Esophagus muscularis mucosa (tissue), 4 donors: ENCODE data around the gene HOGA1. TPM values are rescaled to one million over a fixed set of nuclear protein-coding genes. Genes with fewer than 3 reads are reported as not detected.

ENCODE experiments used
- DNase-seq: peaks from one replicate; pipeline ENCODE4 v3.0.0-alpha.2; 2017; ENCODE audit errors: extremely low spot score
- H3K27ac ChIP-seq, 4 donors: fragments of 200-600 bp; sonication (generic); replicated peaks in 1 of 4; 1 replicate in 3 of 4; 2 replicates in 1 of 4; pipeline ENCODE4 v1.5.1; 2016 to 2019; ENCODE audit warnings: mild to moderate bottlenecking in 1 of 4
- H3K27me3 ChIP-seq, 4 donors: fragments of 200-600 bp; sonication (generic); one replicate each; pipeline versions ENCODE4 v1.5.1 to v1.6.0; 2016 to 2019
- H3K36me3 ChIP-seq, 4 donors: fragments of 200-600 bp; sonication (generic); one replicate each; pipeline ENCODE4 v1.5.1; 2016 to 2019
- H3K4me1 ChIP-seq, 4 donors: fragments of 200-600 bp; sonication (generic); one replicate each; pipeline ENCODE4 v1.5.1; 2016 to 2019
- H3K4me3 ChIP-seq, 4 donors: fragments of 200-600 bp; sonication (generic); 1 replicate in 2 of 4; 2 replicates in 2 of 4; pipeline ENCODE4 v1.5.1; 2016 to 2019; ENCODE audit warnings: mild to moderate bottlenecking in 4 of 4, moderate library complexity in 1 of 4
- H3K9me3 ChIP-seq, 4 donors: fragments of 200-600 bp; sonication (generic); 1 replicate in 3 of 4; 2 replicates in 1 of 4; pipeline ENCODE4 v1.5.1; 2016 to 2019
- EP300 ChIP-seq: sonication (generic); formaldehyde crosslinking; IDR thresholded peaks from one replicate; pipeline ENCODE4 v1.6.1; 2017; ENCODE audit warnings: antibody characterized with exemption
- POLR2A ChIP-seq: fragments of 450-650 bp; IDR thresholded peaks from one replicate; pipeline ENCODE4 v1.6.1; 2017; ENCODE audit warnings: antibody characterized with exemption, moderate library complexity, mild to moderate bottlenecking, low read depth
- POLR2AphosphoS5 ChIP-seq, 2 donors: sonication (generic); formaldehyde crosslinking; IDR thresholded peaks; one replicate each; pipeline ENCODE4 v1.6.1; 2017; ENCODE audit warnings: antibody characterized with exemption in 2 of 2
- WGBS: methylation state at CpG from one replicate; pipeline ENCODE4 v1.1.5; 2018; 5-methylcytosine and 5-hydroxymethylcytosine counted together
- intact Hi-C: fragments of 100-400 bp; cut with DNase I; formaldehyde crosslinking; loops from one replicate; pipeline ENCODE4 v1.15.1; 2023
- total RNA-seq, 4 donors: library from RNA; depleted of rRNA; stranded (reverse); fragments of >200 nt; gene quantifications; one replicate each; pipeline versions ENCODE4 v1.1.0 to v1.2.1, GENCODE V29; 2016
- TF ChIP-seq, protein P1 (sequence below), 3 experiments: fragments of 200-600 bp in 2 of 3; fragments of 450-650 bp in 1 of 3; sonication (generic) in 2 of 3; IDR thresholded peaks; one replicate each; pipeline ENCODE4 v1.5.1; 2017 to 2019; ENCODE audit warnings: antibody characterized with exemption in 3 of 3, mild to moderate bottlenecking in 2 of 3, moderate library complexity in 1 of 3

Gene HOGA1
- total RNA-seq, 4 donors from 2014 or later = 0.45 to 1.5 (median 0.83) TPM

DNA sequence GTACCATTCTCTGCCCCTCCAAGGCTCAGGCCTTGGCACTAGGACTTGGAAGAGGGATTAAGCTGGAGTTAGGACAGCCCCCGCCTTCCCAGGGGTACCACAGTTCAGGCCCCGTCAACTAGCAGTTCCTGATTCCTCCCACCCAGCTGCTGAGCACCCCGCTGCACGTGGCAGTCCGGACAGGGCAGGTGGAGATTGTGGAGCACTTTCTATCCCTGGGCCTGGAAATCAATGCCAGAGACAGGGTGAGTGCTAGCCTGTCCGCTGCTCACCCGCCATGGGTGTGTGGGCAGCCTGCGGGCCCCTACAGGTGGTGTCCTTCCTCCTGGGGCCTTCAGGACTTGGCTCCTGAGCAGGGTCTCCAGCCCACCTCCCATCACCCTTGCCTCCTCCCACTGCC is 2.0 kb upstream of the HOGA1 start:
- H3K27me3 ChIP-seq = no peaks in the 10 kb centered on the region
- H3K36me3 ChIP-seq = peaks cover 0 to 19% (median 0%) of the 10 kb centered on the region in 4 donors
- H3K4me3 ChIP-seq = no peak overlapping the region
- TF ChIP-seq, protein P1, sequence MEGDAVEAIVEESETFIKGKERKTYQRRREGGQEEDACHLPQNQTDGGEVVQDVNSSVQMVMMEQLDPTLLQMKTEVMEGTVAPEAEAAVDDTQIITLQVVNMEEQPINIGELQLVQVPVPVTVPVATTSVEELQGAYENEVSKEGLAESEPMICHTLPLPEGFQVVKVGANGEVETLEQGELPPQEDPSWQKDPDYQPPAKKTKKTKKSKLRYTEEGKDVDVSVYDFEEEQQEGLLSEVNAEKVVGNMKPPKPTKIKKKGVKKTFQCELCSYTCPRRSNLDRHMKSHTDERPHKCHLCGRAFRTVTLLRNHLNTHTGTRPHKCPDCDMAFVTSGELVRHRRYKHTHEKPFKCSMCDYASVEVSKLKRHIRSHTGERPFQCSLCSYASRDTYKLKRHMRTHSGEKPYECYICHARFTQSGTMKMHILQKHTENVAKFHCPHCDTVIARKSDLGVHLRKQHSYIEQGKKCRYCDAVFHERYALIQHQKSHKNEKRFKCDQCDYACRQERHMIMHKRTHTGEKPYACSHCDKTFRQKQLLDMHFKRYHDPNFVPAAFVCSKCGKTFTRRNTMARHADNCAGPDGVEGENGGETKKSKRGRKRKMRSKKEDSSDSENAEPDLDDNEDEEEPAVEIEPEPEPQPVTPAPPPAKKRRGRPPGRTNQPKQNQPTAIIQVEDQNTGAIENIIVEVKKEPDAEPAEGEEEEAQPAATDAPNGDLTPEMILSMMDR (IDR thresholded peaks at IDR 0.05) = no peak
- TF ChIP-seq POLR2AphosphoS5 (IDR thresholded peaks at IDR 0.05) (no peak), EP300 (no peak), POLR2A (no peak)
- H3K4me1 ChIP-seq = peaks cover 4 to 10% (median 6%) of the 10 kb centered on the region in 4 donors
- WGBS = no CpG with 5 or more reads among the region's 8 CpGs
- intact Hi-C loops = no loop called here
- H3K27ac ChIP-seq = no peak overlapping the region
- no peaks in the 10 kb centered on the region for H3K9me3 ChIP-seq
- no peak for DNase-seq

- Histone ChIP-seq H3K4me1 (peaks cover 4 to 10% (median 6%) of the 10 kb centered on the region in 4 donors), H3K36me3 (peaks cover 0 to 15% (median 0%) of the 10 kb centered on the region in 4 donors), H3K4me3 (no peak overlapping the region), H3K27ac (no peak overlapping the region), H3K27me3 (no peaks in the 10 kb centered on the region), H3K9me3 (no peaks in the 10 kb centered on the region)
- 100% methylated on average over 3 of the region's 13 CpGs for WGBS
- DNase-seq = no peak
- TF ChIP-seq, protein P1 (IDR thresholded peaks at IDR 0.05) = no peak
- TF ChIP-seq EP300 (no peak), POLR2AphosphoS5 (IDR thresholded peaks at IDR 0.05) (no peak), POLR2A (no peak)
- intact Hi-C loops = no loop called here
Observed at GRCh38 chr10:97583476-97583875, 713 bp upstream of the HOGA1 start.

DNA sequence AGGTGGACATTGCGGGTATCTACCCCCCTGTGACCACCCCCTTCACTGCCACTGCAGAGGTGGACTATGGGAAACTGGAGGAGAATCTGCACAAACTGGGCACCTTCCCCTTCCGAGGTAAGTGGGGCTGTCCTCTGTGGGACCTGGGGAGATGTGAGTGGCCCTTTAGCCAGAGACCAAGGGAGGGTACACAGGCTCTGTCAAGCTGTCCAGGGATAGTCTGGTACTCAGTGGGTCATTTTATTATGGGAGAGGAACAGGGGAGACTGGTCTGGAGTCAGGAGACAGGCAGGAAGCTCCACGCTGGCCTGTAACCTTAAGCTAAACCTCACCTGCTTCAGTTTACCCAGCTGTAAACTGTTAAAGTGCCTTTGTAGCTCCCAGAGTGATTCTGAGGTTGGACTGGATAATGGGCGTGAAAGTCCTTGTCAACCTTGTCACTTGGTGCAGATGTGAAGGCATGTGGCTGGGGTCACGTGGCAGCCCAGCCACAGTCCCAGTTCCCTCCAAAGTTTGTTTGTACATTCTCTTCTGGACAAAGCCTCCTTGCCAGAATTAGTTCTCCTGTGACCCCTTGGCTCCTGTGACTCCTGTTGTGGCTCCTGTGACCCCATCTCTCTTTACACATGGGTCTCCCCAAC is 729 bp downstream of the HOGA1 start:
- intact Hi-C loops = no loop called here
- Histone ChIP-seq H3K9me3 (no peaks in the 10 kb centered on the region), H3K27ac (no peak overlapping the region), H3K36me3 (peaks cover 0 to 11% (median 0%) of the 10 kb centered on the region in 4 donors), H3K27me3 (no peaks in the 10 kb centered on the region), H3K4me1 (peaks cover 4 to 10% (median 6%) of the 10 kb centered on the region in 4 donors), H3K4me3 (no peak overlapping the region)
- WGBS = 83% methylated on average over 3 of the region's 5 CpGs
- no peak for DNase-seq
- TF ChIP-seq POLR2A = no peak
- TF ChIP-seq POLR2AphosphoS5 (IDR thresholded peaks at IDR 0.05) = no peak
- TF ChIP-seq, protein P1 (IDR thresholded peaks at IDR 0.05) = no peak
- no peak for TF ChIP-seq EP300

GRCh38 chr10:97585439-97585811 is 1.2 kb downstream of the HOGA1 start:
- no peaks in the 10 kb centered on the region for H3K9me3 ChIP-seq

More at GRCh38 chr10:97585439-97585811, 1.2 kb downstream of the HOGA1 start:
- no peaks in the 10 kb centered on the region for H3K27me3 ChIP-seq
- 93% methylated on average over 5 of the region's 5 CpGs for WGBS
- peaks cover 0 to 8% (median 0%) of the 10 kb centered on the region in 4 donors for H3K36me3 ChIP-seq
- intact Hi-C loops = no loop called here
- no peak overlapping the region for H3K27ac ChIP-seq
- DNase-seq = no peak
- H3K4me3 ChIP-seq = no peak overlapping the region
- TF ChIP-seq POLR2AphosphoS5 (IDR thresholded peaks at IDR 0.05) (no peak), POLR2A (no peak), EP300 (no peak)
- TF ChIP-seq, protein P1 (IDR thresholded peaks at IDR 0.05) = no peak
- peaks cover 4 to 10% (median 6%) of the 10 kb centered on the region in 4 donors for H3K4me1 ChIP-seq
